IMR-90 (cell line): ENCODE results near the gene PCID2. TPM values are rescaled to one million over a fixed set of nuclear protein-coding genes. Genes with fewer than 3 reads are reported as not detected.

Source experiments
- ATAC-seq: fragments of 200-7000 bp; cut with Tn5 transposase; 2 replicates; pipeline ENCODE4 v1.9.1; 2020; ENCODE audit warnings: low read depth, mild to moderate bottlenecking, moderate library complexity
- BruUV-seq: library from RNA; stranded (reverse); fragments of 400-500 nt; replicated peaks from 2 replicates; lab custom pipeline; 2021; lab: Mats Ljungman, UMichigan
- CTCF ChIA-PET: fragments of 300-600 bp; formaldehyde crosslinking; extraction: SDS; loops from one replicate; lab custom pipeline; 2021; ENCODE audit warnings: antibody characterized with exemption; lab: Yijun Ruan, JAX
- POLR2A ChIA-PET: fragments of 300-600 bp; sonication (Branson Sonifier 250); formaldehyde crosslinking; loops from one replicate; lab custom pipeline; 2022; ENCODE audit warnings: antibody characterized with exemption; ENCODE audit not compliant: unreplicated experiment; lab: Charles Lee
- DNase-seq: peaks from one replicate; pipeline ENCODE4 v3.0.0; 2013
- H2AFZ ChIP-seq: replicated peaks from 2 replicates; pipeline ENCODE3; 2013; ENCODE audit warnings: low read length, mild to moderate bottlenecking; ENCODE audit not compliant: poor library complexity
- H2AK5ac ChIP-seq: 2 replicates; pipeline ENCODE4 v1.6.1; 2013; ENCODE audit warnings: low read depth, low read length, inconsistent platforms
- H2AK9ac ChIP-seq: replicated peaks from 2 replicates; pipeline ENCODE3; 2013; ENCODE audit warnings: mild to moderate bottlenecking, low read depth, low read length, moderate library complexity; ENCODE audit not compliant: poor library complexity
- H2BK120ac ChIP-seq: 2 replicates; pipeline ENCODE4 v1.6.1; 2013; ENCODE audit warnings: low read depth, low read length, inconsistent platforms
- H2BK15ac ChIP-seq: 3 replicates; pipeline ENCODE4 v1.6.1; 2013; ENCODE audit warnings: low read depth, low read length, inconsistent platforms
- H2BK20ac ChIP-seq: 2 replicates; pipeline ENCODE4 v1.6.1; 2013; ENCODE audit warnings: low read depth, mild to moderate bottlenecking, inconsistent platforms, low read length, moderate library complexity
- H2BK5ac ChIP-seq: 2 replicates; pipeline ENCODE4 v1.6.1; 2013; ENCODE audit warnings: mild to moderate bottlenecking, low read depth, low read length, inconsistent platforms; ENCODE audit not compliant: poor library complexity, severe bottlenecking
- H3K14ac ChIP-seq: replicated peaks from 2 replicates; pipeline ENCODE4 v1.6.1; 2013; ENCODE audit warnings: low read depth, low read length, inconsistent platforms
- H3K18ac ChIP-seq: 2 replicates; pipeline ENCODE4 v1.6.1; 2013; ENCODE audit warnings: low read depth, low read length, control low read depth
- H3K23ac ChIP-seq: 2 replicates; pipeline ENCODE4 v1.6.1; 2013; ENCODE audit warnings: low read depth, low read length, inconsistent platforms
- H3K27ac ChIP-seq: 2 replicates; pipeline ENCODE4 v1.5.1; 2013; ENCODE audit warnings: mild to moderate bottlenecking, control low read depth, low read length; ENCODE audit not compliant: insufficient read depth
- H3K27me3 ChIP-seq: 2 replicates; pipeline ENCODE4 v1.6.1; 2013; ENCODE audit warnings: low read length; ENCODE audit not compliant: control insufficient read depth, insufficient read depth
- H3K36me3 ChIP-seq: 2 replicates; pipeline ENCODE4 v1.6.1; 2013; ENCODE audit warnings: low read length, mixed read lengths; ENCODE audit not compliant: control insufficient read depth, insufficient read depth
- H3K4ac ChIP-seq: 2 replicates; pipeline ENCODE4 v1.6.1; 2013; ENCODE audit warnings: low read depth, low read length, inconsistent platforms
- H3K4me1 ChIP-seq: 2 replicates; pipeline ENCODE4 v1.6.1; 2013; ENCODE audit warnings: low read length, mixed read lengths; ENCODE audit not compliant: control insufficient read depth, insufficient read depth
- H3K4me2 ChIP-seq: 2 replicates; pipeline ENCODE4 v1.6.1; 2013; ENCODE audit warnings: low read depth, mild to moderate bottlenecking, control low read depth, low read length, moderate library complexity
- H3K4me3 ChIP-seq: 2 replicates; pipeline ENCODE4 v1.5.1; 2013; ENCODE audit warnings: low read depth, mild to moderate bottlenecking, control low read depth, low read length, moderate library complexity; ENCODE audit not compliant: insufficient read depth
- H3K56ac ChIP-seq: 2 replicates; pipeline ENCODE4 v1.6.1; 2013; ENCODE audit warnings: low read length, inconsistent platforms; ENCODE audit not compliant: insufficient read depth; ENCODE audit errors: extremely low read depth
- H3K79me1 ChIP-seq, 2 experiments: 2 replicates each; pipeline ENCODE4 v1.6.1; 2013; ENCODE audit warnings: low read length in 2 of 2, inconsistent platforms in 1 of 2, low read depth in 1 of 2
- H3K9ac ChIP-seq: 2 replicates; pipeline ENCODE4 v1.6.1; 2013; ENCODE audit warnings: low read depth, low read length, control low read depth
- H3K9me1 ChIP-seq: 2 replicates; pipeline ENCODE4 v1.6.1; 2013; ENCODE audit warnings: low read length, inconsistent platforms; ENCODE audit not compliant: insufficient read depth
- H3K9me3 ChIP-seq: 2 replicates; pipeline ENCODE4 v1.6.1; 2013; ENCODE audit warnings: low read length; ENCODE audit not compliant: control insufficient read depth, insufficient read depth
- H4K20me1 ChIP-seq: 2 replicates; pipeline ENCODE4 v1.6.1; 2013; ENCODE audit warnings: low read length, inconsistent platforms; ENCODE audit not compliant: insufficient read depth
- H4K5ac ChIP-seq: 2 replicates; pipeline ENCODE4 v1.6.1; 2013; ENCODE audit warnings: mild to moderate bottlenecking, low read depth, low read length, control low read depth
- H4K8ac ChIP-seq, 2 experiments: 2 replicates each; pipeline ENCODE4 v1.6.1; 2013; ENCODE audit warnings: low read depth in 2 of 2, low read length in 2 of 2, control low read depth in 1 of 2, inconsistent platforms in 1 of 2
- H4K91ac ChIP-seq: 2 replicates; pipeline ENCODE4 v1.6.1; 2013; ENCODE audit warnings: low read depth, low read length, inconsistent platforms; ENCODE audit not compliant: insufficient read depth
- MXI1 ChIP-seq: IDR thresholded peaks from 2 replicates; pipeline ENCODE4 v1.6.1; 2012; ENCODE audit warnings: low read depth, mild to moderate bottlenecking, low read length, moderate library complexity, borderline replicate concordance
- RAD21 ChIP-seq: IDR thresholded peaks from 2 replicates; pipeline ENCODE4 v1.6.1; 2012; ENCODE audit warnings: low read length, improper control_type of control experiment
- WGBS, 2 experiments: methylation state at CpG; one replicate each; pipeline versions ENCODE4 v1.1.5 to v1.1.7; 2013; ENCODE audit warnings: missing lambda C conversion rate in 2 of 2; ENCODE audit not compliant: insufficient read length in 1 of 2; ENCODE audit errors: extremely low coverage in 2 of 2; 5-methylcytosine and 5-hydroxymethylcytosine counted together
- dilution Hi-C: fragments of 300-500 bp; cut with HindIII; formaldehyde crosslinking; loops from one replicate; pipeline ENCODE4 v1.14.3; 2018; ENCODE audit warnings: low sequenced_read_pairs; ENCODE audit not compliant: unreplicated experiment
- in situ Hi-C: fragments of 300-500 bp; cut with MboI; formaldehyde crosslinking; loops from 3 replicates; pipeline ENCODE4 v1.14.3; 2019; ENCODE audit warnings: low sequenced_read_pairs, inconsistent platforms, mixed read lengths
- intact Hi-C: fragments of 100-400 bp; cut with micrococcal nuclease; formaldehyde crosslinking; loops from 2 replicates; pipeline ENCODE4 v1.10.0; 2022
- polyA plus RNA-seq, 3 experiments: library from polyadenylated mRNA; depleted of rRNA; stranded (reverse); fragments of >200 nt; gene quantifications; 2 replicates each; pipeline ENCODE4 v1.2.3, GENCODE V29; 2012; ENCODE audit warnings: low replicate concordance in 1 of 3
- total RNA-seq: library from RNA; depleted of rRNA; stranded (reverse); fragments of >200 nt; gene quantifications from 2 replicates; pipeline ENCODE4 v1.2.3, GENCODE V29; 2012

PCID2 gene
- total and polyA plus RNA-seq, 2 of the 4 experiments (the other 2 are of a cell fraction), result 83.5 to 90.9 TPM

GRCh38 chr13:113219256-113219940 is 10.9 kb upstream of the PCID2 start:
- in situ Hi-C loops, result no loop called here
- H3K56ac ChIP-seq, result no peak overlapping the region

More at GRCh38 chr13:113219256-113219940, 10.9 kb upstream of the PCID2 start:
- H2AFZ ChIP-seq, result no peak overlapping the region
- peaks cover 92% of the 10 kb centered on the region for H4K20me1 ChIP-seq
- H3K14ac ChIP-seq, result no peak overlapping the region
- H2AK9ac ChIP-seq, result no peak overlapping the region
- ChIA-PET POLR2A (no interaction called here), CTCF (no interaction called here)
- H3K9ac ChIP-seq, result no peak overlapping the region
- H3K4me2 ChIP-seq, result no peak overlapping the region
- no peak overlapping the region for H2BK15ac ChIP-seq
- H3K4ac ChIP-seq, result no peak overlapping the region; the same call in 1 of the 2 replicates
- no peak overlapping the region for H3K4me3 ChIP-seq
- intact Hi-C loops, result loop anchor here (5.0 kb wide), 1 partner anchor 182 kb away; no protein-coding TSS in a partner anchor
- no peak for ATAC-seq
- peaks cover 24 to 81% of the 10 kb centered on the region in 2 experiments for H3K79me1 ChIP-seq
- TF ChIP-seq RAD21, result no peak
- TF ChIP-seq MXI1, result no peak
- H4K91ac ChIP-seq, result no peak overlapping the region
- no peak overlapping the region for H2BK5ac ChIP-seq
- no peaks in the 10 kb centered on the region for H3K9me3 ChIP-seq
- WGBS, 2 experiments, result 94% methylated on average over 5 of the region's 14 CpGs; no CpG with 5 or more reads in 1 of the 2 experiments
- peaks cover 28% of the 10 kb centered on the region for H3K4me1 ChIP-seq
- peak; percentile 14 for DNase-seq
- no peak overlapping the region for H2BK120ac ChIP-seq
- no TSS peak for BruUV-seq
- H2AK5ac ChIP-seq, result no peak overlapping the region
- no peak overlapping the region for H4K8ac ChIP-seq
- no peak overlapping the region for H3K18ac ChIP-seq
- H3K9me1 ChIP-seq, result peaks cover 58% of the 10 kb centered on the region
- no peaks in the 10 kb centered on the region for H3K27me3 ChIP-seq
- H4K5ac ChIP-seq, result no peak overlapping the region
- H3K36me3 ChIP-seq, result peaks cover 42% of the 10 kb centered on the region
- H2BK20ac ChIP-seq, result no peak overlapping the region
- H3K27ac ChIP-seq, result no peak overlapping the region
- dilution Hi-C loops, result no loop called here
- no peak overlapping the region for H3K23ac ChIP-seq
